ENCODE measurements around the gene PTPMT1. TPM values are rescaled to one million over a fixed set of nuclear protein-coding genes. Genes with fewer than 3 reads are reported as not detected.
"Not testable (repeated sequence)": the region's sequence is repeated elsewhere in the genome, so short reads cannot be mapped to it uniquely, and the experiment has no call there.

The PTPMT1 gene
- total RNA-seq, 2 experiments from 2014 or later = 46.9 to 49.2 TPM

GRCh38 chr11:47551086-47551485 is 14.3 kb upstream of the PTPMT1 start:
- peak overlapping the region; percentile 97 for H3K4me3 Mint-ChIP-seq
- no peaks in the 10 kb centered on the region for H3K27me3 Mint-ChIP-seq (ENCODE audit: low read depth)
- peaks cover 54% of the 10 kb centered on the region for H3K4me1 Mint-ChIP-seq (ENCODE audit: low read depth)
- CTCF ChIA-PET = interaction anchor here (0.7 to 2.9 kb wide), 6 partner anchors 10 to 68 kb away, joined by 3 to 23 read pairs (median 7); no protein-coding TSS in a partner anchor
- no peak for DNase-seq
- peak overlapping the region; percentile 95 for H3K27ac Mint-ChIP-seq
- intact Hi-C loops (cut with micrococcal nuclease) = loop anchor here (5.0 to 10.0 kb wide), 2 partner anchors 374 to 454 kb away; partner anchors contain the start of gene ARFGAP2
- no peaks in the 10 kb centered on the region for H3K9me3 Mint-ChIP-seq
- peaks cover 30% of the 10 kb centered on the region for H3K36me3 Mint-ChIP-seq (ENCODE audit: low read depth)

- H3K4me3 Mint-ChIP-seq = peak overlapping the region; percentile 97
- peak overlapping the region; percentile 95 for H3K27ac Mint-ChIP-seq
- peaks cover 28% of the 10 kb centered on the region for H3K36me3 Mint-ChIP-seq (ENCODE audit: low read depth)
- H3K4me1 Mint-ChIP-seq (ENCODE audit: low read depth) = peaks cover 47% of the 10 kb centered on the region
- no peaks in the 10 kb centered on the region for H3K9me3 Mint-ChIP-seq
- H3K27me3 Mint-ChIP-seq (ENCODE audit: low read depth) = no peaks in the 10 kb centered on the region
- CTCF ChIA-PET = interaction anchor here (0.6 to 2.9 kb wide), 9 partner anchors 11 to 299 kb away, joined by 3 to 23 read pairs (median 5); no protein-coding TSS in a partner anchor
- intact Hi-C loops (cut with micrococcal nuclease) = loop anchor here (1.0 to 10.0 kb wide), 4 partner anchors 12 to 453 kb away; partner anchors contain the start of genes ARFGAP2 and MADD
- DNase-seq = peak; percentile 47
These were observed 13.3 kb upstream of the PTPMT1 start for GRCh38 chr11:47552056-47552565.

DNA sequence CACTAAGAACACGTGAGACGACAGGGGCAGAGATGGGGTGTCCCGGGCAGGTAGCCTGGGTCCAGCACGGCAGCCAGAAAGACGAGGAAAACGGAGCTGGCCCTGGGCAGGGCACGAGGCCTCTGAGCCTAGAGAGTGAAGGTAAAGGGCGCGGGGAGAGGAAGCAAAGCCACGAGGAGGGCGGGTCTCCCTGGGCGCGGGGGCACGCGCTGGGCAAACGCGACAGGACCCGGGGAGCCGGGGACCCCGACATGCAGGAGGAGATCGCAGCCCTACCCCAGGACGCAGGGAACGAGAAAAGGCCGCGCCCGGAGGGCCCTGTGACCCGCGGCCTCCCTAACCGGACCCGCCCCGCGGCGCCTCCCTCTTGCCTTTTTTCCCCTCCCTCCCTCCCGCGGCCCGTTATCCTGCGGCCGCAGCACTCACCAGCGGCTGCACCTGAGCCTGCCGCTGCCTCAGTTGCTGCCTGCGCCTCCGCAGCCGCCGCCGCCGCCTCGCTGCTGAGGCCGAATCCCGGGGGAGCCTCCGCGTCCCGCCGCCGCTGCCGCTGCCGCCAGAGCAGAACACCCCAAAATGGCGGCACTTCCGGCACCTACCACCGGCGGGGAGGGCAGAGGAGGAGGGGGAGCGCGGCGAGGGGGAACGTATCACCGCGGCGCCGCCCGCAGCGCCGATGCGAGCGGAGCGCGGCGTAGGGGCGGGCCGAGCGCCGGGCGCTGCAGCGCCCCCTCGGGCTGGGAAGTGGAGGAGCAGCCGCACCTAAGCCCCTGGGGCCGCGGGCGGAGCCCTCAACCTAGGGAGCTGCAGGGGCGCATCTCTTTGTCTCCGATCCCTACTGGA is 12.6 kb upstream of the PTPMT1 start, which contains the start of gene CELF1:
Gene CELF1 (minus strand): TSS at position 567 of the 840 bp plus-strand sequence. CDS start 53,609 bp downstream, outside the sequence.
- peaks cover 25% of the 10 kb centered on the region for H3K36me3 Mint-ChIP-seq (ENCODE audit: low read depth)
- CTCF ChIA-PET = interaction anchor here (0.5 to 2.9 kb wide), 19 partner anchors 12 to 300 kb away, joined by 3 to 23 read pairs (median 4); no protein-coding TSS in a partner anchor
- H3K27ac Mint-ChIP-seq = peak within 1 kb of the TSS; percentile 95
- H3K4me3 Mint-ChIP-seq = peak within 1 kb of the TSS; percentile 97
- H3K27me3 Mint-ChIP-seq (ENCODE audit: low read depth) = no peaks in the 10 kb centered on the region
- no peaks in the 10 kb centered on the region for H3K9me3 Mint-ChIP-seq
- peak; percentile 95 for DNase-seq
- intact Hi-C loops (cut with micrococcal nuclease) = loop anchor here (1.0 to 10.0 kb wide), 15 partner anchors 12 to 452 kb away; partner anchors contain the start of genes ACP2, ARFGAP2, FNBP4 and MADD
- H3K4me1 Mint-ChIP-seq (ENCODE audit: low read depth) = peaks cover 42% of the 10 kb centered on the region

- intact Hi-C loops (cut with micrococcal nuclease) = loop anchor here (1.0 to 10.0 kb wide), 14 partner anchors 12 to 451 kb away; partner anchors contain the start of genes ACP2, ARFGAP2, FNBP4 and MADD
- Mint-ChIP-seq H3K27ac (no peak overlapping the region), H3K4me1 (ENCODE audit: low read depth) (peaks cover 36% of the 10 kb centered on the region), H3K9me3 (no peaks in the 10 kb centered on the region), H3K36me3 (ENCODE audit: low read depth) (peaks cover 23% of the 10 kb centered on the region), H3K27me3 (ENCODE audit: low read depth) (no peaks in the 10 kb centered on the region), H3K4me3 (peak overlapping the region; percentile 75)
- CTCF ChIA-PET = interaction anchor here (0.5 to 2.9 kb wide), 15 partner anchors 11 to 116 kb away, joined by 3 to 14 read pairs (median 4); no protein-coding TSS in a partner anchor
- no peak for DNase-seq
These were observed 12.0 kb upstream of the PTPMT1 start for GRCh38 chr11:47553406-47553743.

- not testable (repeated sequence) for H3K36me3 Mint-ChIP-seq (ENCODE audit: low read depth); DNase-seq; H3K4me1 Mint-ChIP-seq (ENCODE audit: low read depth); H3K27ac Mint-ChIP-seq; H3K27me3 Mint-ChIP-seq (ENCODE audit: low read depth); H3K4me3 Mint-ChIP-seq; H3K9me3 Mint-ChIP-seq
- CTCF ChIA-PET = interaction anchor here (0.5 kb wide), 1 partner anchor 296 kb away, joined by 5 read pairs; no protein-coding TSS in a partner anchor
- intact Hi-C loops (cut with micrococcal nuclease) = loop anchor here (10.0 kb wide), 1 partner anchor 448 kb away; no protein-coding TSS in a partner anchor
These were observed 8.4 kb upstream of the PTPMT1 start for GRCh38 chr11:47557004-47557403.

DNA sequence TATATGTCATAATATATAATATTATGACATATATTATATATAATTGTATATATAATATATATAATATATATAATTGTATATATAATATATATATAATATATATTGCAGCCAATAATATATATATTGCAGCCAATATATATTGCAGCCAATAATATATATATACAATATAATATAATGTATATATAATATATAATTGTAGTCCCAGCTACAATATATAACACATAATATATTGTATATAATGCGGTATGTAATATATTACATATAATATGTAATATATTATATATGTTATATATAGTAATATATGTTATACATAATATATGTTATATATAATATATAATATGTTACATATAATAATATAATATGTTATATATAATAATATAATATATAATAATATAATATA is 6.7 kb upstream of the PTPMT1 start:
- CTCF ChIA-PET = no interaction called here
- Mint-ChIP-seq H3K27me3 (ENCODE audit: low read depth) (no peaks in the 10 kb centered on the region), H3K4me1 (ENCODE audit: low read depth) (peaks cover 6% of the 10 kb centered on the region), H3K4me3 (no peak overlapping the region), H3K9me3 (no peaks in the 10 kb centered on the region), H3K36me3 (ENCODE audit: low read depth) (no peaks in the 10 kb centered on the region), H3K27ac (no peak overlapping the region)
- intact Hi-C loops (cut with micrococcal nuclease) = loop anchor here (10.0 kb wide), 1 partner anchor 446 kb away; no protein-coding TSS in a partner anchor
- DNase-seq = no peak

- H3K27me3 Mint-ChIP-seq (ENCODE audit: low read depth) = no peaks in the 10 kb centered on the region
- intact Hi-C loops (cut with micrococcal nuclease) = no loop called here
- CTCF ChIA-PET = interaction anchor here (0.7 kb wide), 1 partner anchor 18 kb away, joined by 3 read pairs; the partner anchor contains the start of gene KBTBD4
- DNase-seq = no peak
- H3K4me3 Mint-ChIP-seq = no peak overlapping the region
- peaks cover 1% of the 10 kb centered on the region for H3K36me3 Mint-ChIP-seq (ENCODE audit: low read depth)
- H3K9me3 Mint-ChIP-seq = no peaks in the 10 kb centered on the region
- no peak overlapping the region for H3K27ac Mint-ChIP-seq
- H3K4me1 Mint-ChIP-seq (ENCODE audit: low read depth) = peaks cover 11% of the 10 kb centered on the region
These were observed 5.0 kb upstream of the PTPMT1 start for GRCh38 chr11:47560426-47560825.

DNA sequence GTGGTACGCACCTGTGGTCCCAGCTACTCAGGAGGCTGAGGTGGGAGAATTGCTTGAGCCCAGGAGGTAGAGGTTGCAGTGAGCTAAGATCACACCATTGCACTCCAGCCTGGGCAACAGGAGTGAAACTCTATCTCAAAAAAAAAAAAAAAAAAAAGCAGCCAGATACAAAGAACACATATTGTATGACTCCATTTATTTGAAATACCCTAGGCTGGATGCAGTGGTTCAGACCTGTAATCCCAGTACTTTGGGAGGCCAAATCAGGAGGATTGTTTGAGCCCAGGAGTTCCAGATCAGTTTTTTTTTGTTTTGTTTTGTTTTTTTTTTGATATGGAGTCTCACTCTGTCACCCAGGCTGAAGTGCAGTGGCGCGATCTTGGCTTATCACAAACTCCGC is 3.0 kb upstream of the PTPMT1 start:
- CTCF ChIA-PET; intact Hi-C loops (cut with micrococcal nuclease); H3K36me3 Mint-ChIP-seq (ENCODE audit: low read depth); H3K27ac Mint-ChIP-seq; H3K27me3 Mint-ChIP-seq (ENCODE audit: low read depth); H3K9me3 Mint-ChIP-seq; DNase-seq; H3K4me3 Mint-ChIP-seq: not testable (repeated sequence)
- peaks cover 21% of the 10 kb centered on the region for H3K4me1 Mint-ChIP-seq (ENCODE audit: low read depth)

GRCh38 chr11:47564366-47564765 is 1.0 kb upstream of the PTPMT1 start:
- H3K36me3 Mint-ChIP-seq (ENCODE audit: low read depth); H3K27ac Mint-ChIP-seq; H3K27me3 Mint-ChIP-seq (ENCODE audit: low read depth); DNase-seq; H3K9me3 Mint-ChIP-seq; intact Hi-C loops (cut with micrococcal nuclease): not testable (repeated sequence)
- peaks cover 21% of the 10 kb centered on the region for H3K4me1 Mint-ChIP-seq (ENCODE audit: low read depth)
- CTCF ChIA-PET = interaction anchor here (0.8 to 1.9 kb wide), 6 partner anchors 10 to 110 kb away, joined by 3 to 5 read pairs (median 4); partner anchors contain the start of gene CELF1
- H3K4me3 Mint-ChIP-seq = peak overlapping the region; percentile 43

- peaks cover 26% of the 10 kb centered on the region for H3K4me1 Mint-ChIP-seq (ENCODE audit: low read depth)
- intact Hi-C loops (cut with micrococcal nuclease) = loop anchor here (1.0 kb wide), 2 partner anchors 12 to 14 kb away; partner anchors contain the start of genes CELF1 and NDUFS3
These were observed 463 bp upstream of the PTPMT1 start for GRCh38 chr11:47564933-47565339.

GRCh38 chr11:47566149-47566698 is 825 bp downstream of the PTPMT1 start:
- CTCF ChIA-PET = interaction anchor here (0.6 to 1.5 kb wide), 7 partner anchors 13 to 260 kb away, joined by 3 to 8 read pairs (median 4); partner anchors contain the start of gene CELF1
- peaks cover 6% of the 10 kb centered on the region for H3K36me3 Mint-ChIP-seq (ENCODE audit: low read depth)
- DNase-seq = no peak
- no peaks in the 10 kb centered on the region for H3K9me3 Mint-ChIP-seq
- no peaks in the 10 kb centered on the region for H3K27me3 Mint-ChIP-seq (ENCODE audit: low read depth)
- H3K4me1 Mint-ChIP-seq (ENCODE audit: low read depth) = peaks cover 26% of the 10 kb centered on the region
- peak overlapping the region; percentile 71 for H3K27ac Mint-ChIP-seq
- peak overlapping the region; percentile 83 for H3K4me3 Mint-ChIP-seq
- intact Hi-C loops (cut with micrococcal nuclease) = loop anchor here (1.0 kb wide), 2 partner anchors 150 to 201 kb away; partner anchors contain the start of gene FNBP4

More at GRCh38 chr11:47564933-47565339, 463 bp upstream of the PTPMT1 start:
- no peak for DNase-seq
- Mint-ChIP-seq H3K27ac (peak overlapping the region; percentile 75), H3K27me3 (ENCODE audit: low read depth) (no peaks in the 10 kb centered on the region), H3K36me3 (ENCODE audit: low read depth) (peaks cover 6% of the 10 kb centered on the region), H3K4me3 (peak overlapping the region; percentile 83), H3K9me3 (no peaks in the 10 kb centered on the region)
- CTCF ChIA-PET = interaction anchor here (0.6 to 1.9 kb wide), 9 partner anchors 9 to 1224 kb away, joined by 3 to 5 read pairs (median 4); partner anchors contain the start of gene CELF1

All from activated naive CD4-positive, alpha-beta T cell treated with anti-CD3 and anti-CD28 coated beads for 36 hours (primary cell).